HCT116 (cell line): ENCODE measurements around the gene SYNGR3. TPM values are rescaled to one million over a fixed set of nuclear protein-coding genes. Genes with fewer than 3 reads are reported as not detected.
A peak's percentile ranks its signal among the peaks of the same experiment; 100 is the strongest.

Experiments used
- ATAC-seq: fragments of 200-7000 bp; cut with Tn5 transposase; 2 replicates; pipeline ENCODE4 v1.9.1; 2020; ENCODE audit warnings: mild to moderate bottlenecking, moderate library complexity
- BruUV-seq: library from RNA; stranded (reverse); fragments of 400-500 nt; replicated peaks from 2 replicates; lab custom pipeline; 2021; lab: Mats Ljungman, UMichigan
- CTCF ChIA-PET: fragments of 300-600 bp; sonication (Branson Sonifier 250); formaldehyde crosslinking; loops from one replicate; lab custom pipeline; 2021; ENCODE audit warnings: antibody characterized with exemption; lab: Charles Lee
- POLR2A ChIA-PET: fragments of 300-600, 350-600 bp; sonication (Branson Sonifier 250); formaldehyde crosslinking; loops from one replicate; lab custom pipeline; 2021; ENCODE audit warnings: antibody characterized with exemption; lab: Charles Lee
- RAD21 ChIA-PET, 2 experiments: fragments of 300-600 bp; sonication (Branson Sonifier 250); formaldehyde crosslinking; loops; one replicate each; lab custom pipeline; 2023; ENCODE audit warnings: low total read pairs in 2 of 2; ENCODE audit not compliant: uncharacterized antibody in 2 of 2, unreplicated experiment in 2 of 2, low non-redundant PET in 1 of 2; lab: Charles Lee
- DNase-seq: peaks from one replicate; pipeline ENCODE4 v3.0.0-alpha.2; 2010; ENCODE audit warnings: low read depth, low spot score
- H2AFZ ChIP-seq: fragments of 200-600 bp; shearing (Covaris generic), sonication (generic); 2 replicates; pipeline ENCODE4 v1.6.1; 2017; ENCODE audit warnings: low read depth, mixed run types, mixed read lengths, antibody characterized with exemption, low read length; ENCODE audit not compliant: poor library complexity, severe bottlenecking
- H3K27ac ChIP-seq: 2 replicates; pipeline ENCODE4 v1.5.1; 2012; ENCODE audit warnings: low read depth, low read length
- H3K27me3 ChIP-seq: fragments of 200-600 bp; sonication (generic); 2 replicates; pipeline ENCODE4 v1.6.1; 2016; ENCODE audit warnings: mixed run types, low read length, mixed read lengths; ENCODE audit not compliant: insufficient read depth
- H3K36me3 ChIP-seq, 2 experiments: fragments of 200-500 bp in 1 of 2; fragments of 200-600 bp in 1 of 2; sonication (Bioruptor generic) in 1 of 2; sonication (generic) in 1 of 2; 2 replicates each; pipeline versions ENCODE4 v1.5.1 to v1.6.1; 2014 to 2016; ENCODE audit warnings: low read length in 2 of 2, inconsistent platforms in 1 of 2, mixed read lengths in 1 of 2, mixed run types in 1 of 2; ENCODE audit not compliant: insufficient read depth in 2 of 2, control insufficient read depth in 1 of 2
- H3K4me1 ChIP-seq, 2 experiments: fragments of 200-600 bp in 1 of 2; sonication (generic) in 1 of 2; 2 replicates each; pipeline versions ENCODE4 v1.5.1 to v1.6.1; 2012 to 2017; ENCODE audit warnings: low read length in 2 of 2, inconsistent platforms in 1 of 2, mild to moderate bottlenecking in 1 of 2, mixed read lengths in 1 of 2, mixed run types in 1 of 2, moderate library complexity in 1 of 2; ENCODE audit not compliant: insufficient read depth in 2 of 2, control insufficient read depth in 1 of 2
- H3K4me2 ChIP-seq: fragments of 200-600 bp; sonication (generic); 2 replicates; pipeline ENCODE4 v1.6.1; 2017; ENCODE audit warnings: mixed run types, low read length, mixed read lengths
- H3K4me3 ChIP-seq, 2 experiments: fragments of 200-600 bp in 1 of 2; sonication (generic) in 1 of 2; replicated peaks in 1 of 2; 2 replicates each; pipeline ENCODE4 v1.5.1; 2011 to 2016; ENCODE audit warnings: low read length in 2 of 2, control low read depth in 1 of 2, low read depth in 1 of 2, mild to moderate bottlenecking in 1 of 2, mixed read lengths in 1 of 2, mixed run types in 1 of 2
- H3K79me2 ChIP-seq: fragments of 200-600 bp; sonication (generic); 2 replicates; pipeline ENCODE4 v1.6.1; 2017; ENCODE audit warnings: mild to moderate bottlenecking, mixed run types, low read length, moderate library complexity, mixed read lengths; ENCODE audit not compliant: insufficient read depth
- H3K9ac ChIP-seq: fragments of 200-600 bp; sonication (generic); 2 replicates; pipeline ENCODE4 v1.6.1; 2016; ENCODE audit warnings: low read length, mixed read lengths
- H3K9me2 ChIP-seq: fragments of 200-600 bp; sonication (generic), shearing (Covaris generic); 2 replicates; pipeline ENCODE4 v1.6.1; 2017; ENCODE audit warnings: mixed run types, mild to moderate bottlenecking, moderate library complexity; ENCODE audit not compliant: insufficient read depth
- H3K9me3 ChIP-seq, 2 experiments: fragments of 200-500 bp in 1 of 2; fragments of 200-600 bp in 1 of 2; sonication (Bioruptor generic) in 1 of 2; sonication (generic) in 1 of 2; 2 replicates each; pipeline ENCODE4 v1.6.1; 2014 to 2017; ENCODE audit warnings: low read length in 2 of 2, mixed read lengths in 2 of 2, inconsistent platforms in 1 of 2, low read depth in 1 of 2, mild to moderate bottlenecking in 1 of 2, mixed run types in 1 of 2, moderate library complexity in 1 of 2; ENCODE audit not compliant: control insufficient read depth in 1 of 2, insufficient read depth in 1 of 2
- H4K20me1 ChIP-seq: fragments of 200-600 bp; sonication (generic), shearing (Covaris generic); 2 replicates; pipeline ENCODE4 v1.6.1; 2017; ENCODE audit warnings: mixed run types, mild to moderate bottlenecking, moderate library complexity; ENCODE audit not compliant: insufficient read depth
- CEBPB ChIP-seq: IDR thresholded peaks from 2 replicates; pipeline ENCODE4 v1.6.1; 2012; ENCODE audit warnings: low read depth
- POLR2A ChIP-seq: IDR thresholded peaks from 2 replicates; pipeline ENCODE4 v1.7.0; 2011; ENCODE audit warnings: borderline replicate concordance; ENCODE audit not compliant: insufficient read depth, insufficient read length; ENCODE audit errors: extremely low read depth
- POLR2AphosphoS5 ChIP-seq: IDR thresholded peaks from 2 replicates; pipeline ENCODE4 v1.6.1; 2011; ENCODE audit warnings: mild to moderate bottlenecking, low read depth, low read length, moderate library complexity
- SP1 ChIP-seq: IDR thresholded peaks from 2 replicates; pipeline ENCODE4 v1.6.1; 2012; ENCODE audit warnings: low read depth
- TCF7L2 ChIP-seq: IDR thresholded peaks from 2 replicates; pipeline ENCODE4 v1.7.0; 2011; ENCODE audit warnings: borderline replicate concordance, inconsistent platforms; ENCODE audit not compliant: insufficient read depth, insufficient read length; ENCODE audit errors: extremely low read depth
- YY1 ChIP-seq: IDR thresholded peaks from 2 replicates; pipeline ENCODE4 v1.6.1; 2011; ENCODE audit warnings: low read length, low read depth, moderate library complexity, mild to moderate bottlenecking; ENCODE audit not compliant: insufficient replicate concordance; ENCODE audit errors: extremely low read depth
- ZBTB33 ChIP-seq: IDR thresholded peaks from 2 replicates; pipeline ENCODE4 v1.6.1; 2011; ENCODE audit warnings: mild to moderate bottlenecking, low read length, moderate library complexity; ENCODE audit not compliant: insufficient replicate concordance; ENCODE audit errors: extremely low read depth
- ZFX ChIP-seq: fragments of 450-650 bp; IDR thresholded peaks from 2 replicates; pipeline ENCODE4 v1.6.1; 2017
- ZNF274 ChIP-seq: fragments of 200-500 bp; sonication (Bioruptor generic); IDR thresholded peaks from 2 replicates; pipeline ENCODE4 v1.6.1; 2014; ENCODE audit warnings: mild to moderate bottlenecking, low read depth, low read length, inconsistent platforms
- intact Hi-C: fragments of 100-400 bp; cut with micrococcal nuclease; formaldehyde crosslinking; loops from 2 replicates; pipeline ENCODE4 v1.10.0; 2022
- total RNA-seq: library from RNA; stranded (reverse); gene quantifications from one replicate; pipeline ENCODE4 v1.2.1, GENCODE V29; 2021; ENCODE audit not compliant: unreplicated experiment
- TF ChIP-seq, protein P1 (sequence below): IDR thresholded peaks from 2 replicates; pipeline ENCODE4 v1.6.1; 2012; ENCODE audit warnings: low read depth
- TF ChIP-seq, protein P2 (sequence below), 3 experiments: fragments of 200-600 bp in 1 of 3; sonication (generic) in 1 of 3; IDR thresholded peaks in 2 of 3; conservative IDR thresholded peaks in 1 of 3; 2 replicates each; pipeline ENCODE4 v1.5.1; 2012 to 2017; ENCODE audit warnings: low read depth in 2 of 3, low read length in 2 of 3, antibody characterized with exemption in 1 of 3, borderline replicate concordance in 1 of 3, control low read depth in 1 of 3, mild to moderate bottlenecking in 1 of 3, mixed read lengths in 1 of 3, mixed run types in 1 of 3, moderate library complexity in 1 of 3; ENCODE audit not compliant: insufficient read depth in 1 of 3

SYNGR3 gene
- total RNA-seq, 1 experiment from 2014 or later = 11.5 TPM

- intact Hi-C loops = no loop called here
- RAD21 ChIA-PET = no interaction called here
- H3K9me3 ChIP-seq = no peaks in the 10 kb centered on the region
- peak within 1 kb of the TSS; percentile 88 for H3K4me2 ChIP-seq
- H3K4me1 ChIP-seq = peaks cover 8 to 41% of the 10 kb centered on the region in 2 experiments
- H3K9ac ChIP-seq = peak within 1 kb of the TSS; percentile 98
- TF ChIP-seq POLR2A = peak; percentile 89
- TF ChIP-seq, protein P1, sequence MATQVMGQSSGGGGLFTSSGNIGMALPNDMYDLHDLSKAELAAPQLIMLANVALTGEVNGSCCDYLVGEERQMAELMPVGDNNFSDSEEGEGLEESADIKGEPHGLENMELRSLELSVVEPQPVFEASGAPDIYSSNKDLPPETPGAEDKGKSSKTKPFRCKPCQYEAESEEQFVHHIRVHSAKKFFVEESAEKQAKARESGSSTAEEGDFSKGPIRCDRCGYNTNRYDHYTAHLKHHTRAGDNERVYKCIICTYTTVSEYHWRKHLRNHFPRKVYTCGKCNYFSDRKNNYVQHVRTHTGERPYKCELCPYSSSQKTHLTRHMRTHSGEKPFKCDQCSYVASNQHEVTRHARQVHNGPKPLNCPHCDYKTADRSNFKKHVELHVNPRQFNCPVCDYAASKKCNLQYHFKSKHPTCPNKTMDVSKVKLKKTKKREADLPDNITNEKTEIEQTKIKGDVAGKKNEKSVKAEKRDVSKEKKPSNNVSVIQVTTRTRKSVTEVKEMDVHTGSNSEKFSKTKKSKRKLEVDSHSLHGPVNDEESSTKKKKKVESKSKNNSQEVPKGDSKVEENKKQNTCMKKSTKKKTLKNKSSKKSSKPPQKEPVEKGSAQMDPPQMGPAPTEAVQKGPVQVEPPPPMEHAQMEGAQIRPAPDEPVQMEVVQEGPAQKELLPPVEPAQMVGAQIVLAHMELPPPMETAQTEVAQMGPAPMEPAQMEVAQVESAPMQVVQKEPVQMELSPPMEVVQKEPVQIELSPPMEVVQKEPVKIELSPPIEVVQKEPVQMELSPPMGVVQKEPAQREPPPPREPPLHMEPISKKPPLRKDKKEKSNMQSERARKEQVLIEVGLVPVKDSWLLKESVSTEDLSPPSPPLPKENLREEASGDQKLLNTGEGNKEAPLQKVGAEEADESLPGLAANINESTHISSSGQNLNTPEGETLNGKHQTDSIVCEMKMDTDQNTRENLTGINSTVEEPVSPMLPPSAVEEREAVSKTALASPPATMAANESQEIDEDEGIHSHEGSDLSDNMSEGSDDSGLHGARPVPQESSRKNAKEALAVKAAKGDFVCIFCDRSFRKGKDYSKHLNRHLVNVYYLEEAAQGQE = no peak
- TF ChIP-seq ZBTB33 = peak; percentile 71
- peak; percentile 99 for TF ChIP-seq ZFX
- TF ChIP-seq SP1 = no peak
- TF ChIP-seq, protein P2, sequence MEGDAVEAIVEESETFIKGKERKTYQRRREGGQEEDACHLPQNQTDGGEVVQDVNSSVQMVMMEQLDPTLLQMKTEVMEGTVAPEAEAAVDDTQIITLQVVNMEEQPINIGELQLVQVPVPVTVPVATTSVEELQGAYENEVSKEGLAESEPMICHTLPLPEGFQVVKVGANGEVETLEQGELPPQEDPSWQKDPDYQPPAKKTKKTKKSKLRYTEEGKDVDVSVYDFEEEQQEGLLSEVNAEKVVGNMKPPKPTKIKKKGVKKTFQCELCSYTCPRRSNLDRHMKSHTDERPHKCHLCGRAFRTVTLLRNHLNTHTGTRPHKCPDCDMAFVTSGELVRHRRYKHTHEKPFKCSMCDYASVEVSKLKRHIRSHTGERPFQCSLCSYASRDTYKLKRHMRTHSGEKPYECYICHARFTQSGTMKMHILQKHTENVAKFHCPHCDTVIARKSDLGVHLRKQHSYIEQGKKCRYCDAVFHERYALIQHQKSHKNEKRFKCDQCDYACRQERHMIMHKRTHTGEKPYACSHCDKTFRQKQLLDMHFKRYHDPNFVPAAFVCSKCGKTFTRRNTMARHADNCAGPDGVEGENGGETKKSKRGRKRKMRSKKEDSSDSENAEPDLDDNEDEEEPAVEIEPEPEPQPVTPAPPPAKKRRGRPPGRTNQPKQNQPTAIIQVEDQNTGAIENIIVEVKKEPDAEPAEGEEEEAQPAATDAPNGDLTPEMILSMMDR (IDR thresholded peaks at IDR 0.05 in 2 of 3, conservative IDR thresholded peaks at IDR 0.05 in 1 of 3; ENCODE audit: borderline replicate concordance in 1 of 3, insufficient read depth in 1 of 3, low read depth in 2 of 3, low read length in 2 of 3) = peak in 2 of 3 experiments; percentile 60 to 61; a peak in 4 of 6 replicates
- TF ChIP-seq ZNF274 = no peak
- peak; percentile 69 for TF ChIP-seq TCF7L2
- no peak for TF ChIP-seq CEBPB
- TF ChIP-seq POLR2AphosphoS5 = peak; percentile 98
- peak; percentile 71 for TF ChIP-seq YY1
- TF ChIP-seq, all 23 proteins: peak for 7
- BruUV-seq = no TSS peak
- Histone ChIP-seq H4K20me1 (peaks cover 11% of the 10 kb centered on the region; the same call in 1 of the 2 replicates), H3K4me3 (peak within 1 kb of the TSS; percentile 81 to 89), H3K9me2 (no peaks in the 10 kb centered on the region), H3K27ac (peak within 1 kb of the TSS; percentile 88), H2AFZ (peak within 1 kb of the TSS; percentile 82), H3K27me3 (no peaks in the 10 kb centered on the region), H3K36me3 (peaks cover 6 to 20% of the 10 kb centered on the region in 2 experiments), H3K79me2 (peaks cover 48% of the 10 kb centered on the region)
- DNase-seq (peak; percentile 85), ATAC-seq (peak; percentile 64)
- POLR2A ChIA-PET = interaction anchor here (1.2 to 3.2 kb wide), 3 partner anchors 20 to 196 kb away, joined by 3 to 14 read pairs (median 7); partner anchors contain the start of gene TRAF7
- CTCF ChIA-PET = no interaction called here
These were observed 30.3 kb upstream of the SYNGR3 start, which contains the start of gene NDUFB10 for GRCh38 chr16:1959269-1960039. TSS of gene NDUFB10 (plus strand) at chr16:1959538. CDS start at chr16:1959625, 87 bp downstream.
